ENCODE measurements around the gene PCDHGA11. TPM values are rescaled to one million over a fixed set of nuclear protein-coding genes. Genes with fewer than 3 reads are reported as not detected.

The PCDHGA11 gene
- total and polyA plus RNA-seq, 10 of the 15 experiments (the other 5 are each of a cell fraction or from before 2014, with no cell fraction given), result 0.21 to 3.4 (median 2.2) TPM

DNA sequence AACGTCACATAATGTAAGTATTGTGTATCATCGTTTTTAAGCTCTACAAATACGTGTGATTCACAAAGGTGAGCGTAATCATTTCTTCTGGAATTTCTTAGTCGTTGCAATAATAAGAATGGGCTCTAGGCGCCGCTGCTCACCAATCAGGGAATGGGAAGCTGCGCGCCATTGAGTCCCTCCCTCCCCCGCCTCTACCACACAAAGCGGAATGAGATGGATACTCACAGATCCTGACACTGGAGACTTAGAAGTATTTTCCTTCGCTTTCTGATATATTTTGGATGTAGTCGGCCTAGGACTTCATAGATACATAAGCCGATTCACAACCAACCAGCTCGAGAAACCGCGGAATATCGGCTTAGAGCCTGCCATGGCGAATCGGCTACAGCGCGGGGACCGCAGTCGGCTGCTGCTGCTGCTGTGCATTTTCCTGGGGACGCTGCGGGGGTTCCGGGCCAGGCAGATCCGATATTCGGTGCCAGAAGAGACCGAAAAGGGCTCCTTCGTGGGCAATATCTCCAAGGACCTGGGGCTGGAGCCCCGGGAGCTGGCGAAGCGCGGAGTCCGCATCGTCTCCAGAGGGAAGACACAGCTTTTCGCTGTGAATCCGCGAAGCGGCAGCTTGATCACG is at the start of gene PCDHGA11 (continued):
- TF ChIP-seq BACH1 (IDR thresholded peaks at IDR 0.05; ENCODE audit: borderline replicate concordance), result no peak
- TF ChIP-seq YY1 (IDR thresholded peaks at IDR 0.05; ENCODE audit: low read depth, low read length), result peak; percentile 91
- TF ChIP-seq CHD4 (IDR thresholded peaks at IDR 0.05), result no peak
- TF ChIP-seq TAF1 (IDR thresholded peaks at IDR 0.05; ENCODE audit: borderline replicate concordance, low read depth, low read length), result no peak
- TF ChIP-seq RUNX3 (IDR thresholded peaks at IDR 0.05; ENCODE audit: low read length), result peak; percentile 76
- no peak for TF ChIP-seq YBX1 (IDR thresholded peaks at IDR 0.05)
- TF ChIP-seq, protein P1, sequence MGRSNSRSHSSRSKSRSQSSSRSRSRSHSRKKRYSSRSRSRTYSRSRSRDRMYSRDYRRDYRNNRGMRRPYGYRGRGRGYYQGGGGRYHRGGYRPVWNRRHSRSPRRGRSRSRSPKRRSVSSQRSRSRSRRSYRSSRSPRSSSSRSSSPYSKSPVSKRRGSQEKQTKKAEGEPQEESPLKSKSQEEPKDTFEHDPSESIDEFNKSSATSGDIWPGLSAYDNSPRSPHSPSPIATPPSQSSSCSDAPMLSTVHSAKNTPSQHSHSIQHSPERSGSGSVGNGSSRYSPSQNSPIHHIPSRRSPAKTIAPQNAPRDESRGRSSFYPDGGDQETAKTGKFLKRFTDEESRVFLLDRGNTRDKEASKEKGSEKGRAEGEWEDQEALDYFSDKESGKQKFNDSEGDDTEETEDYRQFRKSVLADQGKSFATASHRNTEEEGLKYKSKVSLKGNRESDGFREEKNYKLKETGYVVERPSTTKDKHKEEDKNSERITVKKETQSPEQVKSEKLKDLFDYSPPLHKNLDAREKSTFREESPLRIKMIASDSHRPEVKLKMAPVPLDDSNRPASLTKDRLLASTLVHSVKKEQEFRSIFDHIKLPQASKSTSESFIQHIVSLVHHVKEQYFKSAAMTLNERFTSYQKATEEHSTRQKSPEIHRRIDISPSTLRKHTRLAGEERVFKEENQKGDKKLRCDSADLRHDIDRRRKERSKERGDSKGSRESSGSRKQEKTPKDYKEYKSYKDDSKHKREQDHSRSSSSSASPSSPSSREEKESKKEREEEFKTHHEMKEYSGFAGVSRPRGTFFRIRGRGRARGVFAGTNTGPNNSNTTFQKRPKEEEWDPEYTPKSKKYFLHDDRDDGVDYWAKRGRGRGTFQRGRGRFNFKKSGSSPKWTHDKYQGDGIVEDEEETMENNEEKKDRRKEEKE (IDR thresholded peaks at IDR 0.05), result no peak
- 0 out of 3 replicates have a peak, but pooled peaks have one; percentile 22 for TF ChIP-seq POU2F2 (IDR thresholded peaks at IDR 0.05; ENCODE audit: borderline replicate concordance, low read depth, low read length)
- TF ChIP-seq CHD2 (IDR thresholded peaks at IDR 0.05; ENCODE audit: borderline replicate concordance, low read depth, low read length), result no peak
- TF ChIP-seq LARP7 (IDR thresholded peaks at IDR 0.05), result no peak
- no peak for TF ChIP-seq WRNIP1 (IDR thresholded peaks at IDR 0.05; ENCODE audit: borderline replicate concordance, low read depth, low read length)
- no peak for TF ChIP-seq SREBF2 (IDR thresholded peaks at IDR 0.05; ENCODE audit: low read length)
- TF ChIP-seq, protein P2, sequence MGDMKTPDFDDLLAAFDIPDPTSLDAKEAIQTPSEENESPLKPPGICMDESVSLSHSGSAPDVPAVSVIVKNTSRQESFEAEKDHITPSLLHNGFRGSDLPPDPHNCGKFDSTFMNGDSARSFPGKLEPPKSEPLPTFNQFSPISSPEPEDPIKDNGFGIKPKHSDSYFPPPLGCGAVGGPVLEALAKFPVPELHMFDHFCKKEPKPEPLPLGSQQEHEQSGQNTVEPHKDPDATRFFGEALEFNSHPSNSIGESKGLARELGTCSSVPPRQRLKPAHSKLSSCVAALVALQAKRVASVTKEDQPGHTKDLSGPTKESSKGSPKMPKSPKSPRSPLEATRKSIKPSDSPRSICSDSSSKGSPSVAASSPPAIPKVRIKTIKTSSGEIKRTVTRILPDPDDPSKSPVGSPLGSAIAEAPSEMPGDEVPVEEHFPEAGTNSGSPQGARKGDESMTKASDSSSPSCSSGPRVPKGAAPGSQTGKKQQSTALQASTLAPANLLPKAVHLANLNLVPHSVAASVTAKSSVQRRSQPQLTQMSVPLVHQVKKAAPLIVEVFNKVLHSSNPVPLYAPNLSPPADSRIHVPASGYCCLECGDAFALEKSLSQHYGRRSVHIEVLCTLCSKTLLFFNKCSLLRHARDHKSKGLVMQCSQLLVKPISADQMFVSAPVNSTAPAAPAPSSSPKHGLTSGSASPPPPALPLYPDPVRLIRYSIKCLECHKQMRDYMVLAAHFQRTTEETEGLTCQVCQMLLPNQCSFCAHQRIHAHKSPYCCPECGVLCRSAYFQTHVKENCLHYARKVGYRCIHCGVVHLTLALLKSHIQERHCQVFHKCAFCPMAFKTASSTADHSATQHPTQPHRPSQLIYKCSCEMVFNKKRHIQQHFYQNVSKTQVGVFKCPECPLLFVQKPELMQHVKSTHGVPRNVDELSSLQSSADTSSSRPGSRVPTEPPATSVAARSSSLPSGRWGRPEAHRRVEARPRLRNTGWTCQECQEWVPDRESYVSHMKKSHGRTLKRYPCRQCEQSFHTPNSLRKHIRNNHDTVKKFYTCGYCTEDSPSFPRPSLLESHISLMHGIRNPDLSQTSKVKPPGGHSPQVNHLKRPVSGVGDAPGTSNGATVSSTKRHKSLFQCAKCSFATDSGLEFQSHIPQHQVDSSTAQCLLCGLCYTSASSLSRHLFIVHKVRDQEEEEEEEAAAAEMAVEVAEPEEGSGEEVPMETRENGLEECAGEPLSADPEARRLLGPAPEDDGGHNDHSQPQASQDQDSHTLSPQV (IDR thresholded peaks at IDR 0.05), result no peak
- TF ChIP-seq GATAD2B (conservative IDR thresholded peaks at IDR 0.05; ENCODE audit: low read depth), result no peak
- TF ChIP-seq, protein P3, sequence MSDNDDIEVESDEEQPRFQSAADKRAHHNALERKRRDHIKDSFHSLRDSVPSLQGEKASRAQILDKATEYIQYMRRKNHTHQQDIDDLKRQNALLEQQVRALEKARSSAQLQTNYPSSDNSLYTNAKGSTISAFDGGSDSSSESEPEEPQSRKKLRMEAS (IDR thresholded peaks at IDR 0.05; ENCODE audit: low read depth, low read length), result no peak
- TF ChIP-seq, protein P4, sequence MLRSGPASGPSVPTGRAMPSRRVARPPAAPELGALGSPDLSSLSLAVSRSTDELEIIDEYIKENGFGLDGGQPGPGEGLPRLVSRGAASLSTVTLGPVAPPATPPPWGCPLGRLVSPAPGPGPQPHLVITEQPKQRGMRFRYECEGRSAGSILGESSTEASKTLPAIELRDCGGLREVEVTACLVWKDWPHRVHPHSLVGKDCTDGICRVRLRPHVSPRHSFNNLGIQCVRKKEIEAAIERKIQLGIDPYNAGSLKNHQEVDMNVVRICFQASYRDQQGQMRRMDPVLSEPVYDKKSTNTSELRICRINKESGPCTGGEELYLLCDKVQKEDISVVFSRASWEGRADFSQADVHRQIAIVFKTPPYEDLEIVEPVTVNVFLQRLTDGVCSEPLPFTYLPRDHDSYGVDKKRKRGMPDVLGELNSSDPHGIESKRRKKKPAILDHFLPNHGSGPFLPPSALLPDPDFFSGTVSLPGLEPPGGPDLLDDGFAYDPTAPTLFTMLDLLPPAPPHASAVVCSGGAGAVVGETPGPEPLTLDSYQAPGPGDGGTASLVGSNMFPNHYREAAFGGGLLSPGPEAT (IDR thresholded peaks at IDR 0.05; ENCODE audit: low read depth), result peak; percentile 49; the same call in 1 of the 2 replicates
- TF ChIP-seq BMI1 (IDR thresholded peaks at IDR 0.05; ENCODE audit: borderline replicate concordance), result no peak
- no peak for TF ChIP-seq RELA (IDR thresholded peaks at IDR 0.05; ENCODE audit: borderline replicate concordance, partially characterized antibody)
- no peak for TF ChIP-seq IRF4 (IDR thresholded peaks at IDR 0.05; ENCODE audit: low read depth, low read length)
- TF ChIP-seq ZNF274 (IDR thresholded peaks at IDR 0.05; ENCODE audit: insufficient read depth, insufficient read length), result no peak
- TF ChIP-seq, protein P5, sequence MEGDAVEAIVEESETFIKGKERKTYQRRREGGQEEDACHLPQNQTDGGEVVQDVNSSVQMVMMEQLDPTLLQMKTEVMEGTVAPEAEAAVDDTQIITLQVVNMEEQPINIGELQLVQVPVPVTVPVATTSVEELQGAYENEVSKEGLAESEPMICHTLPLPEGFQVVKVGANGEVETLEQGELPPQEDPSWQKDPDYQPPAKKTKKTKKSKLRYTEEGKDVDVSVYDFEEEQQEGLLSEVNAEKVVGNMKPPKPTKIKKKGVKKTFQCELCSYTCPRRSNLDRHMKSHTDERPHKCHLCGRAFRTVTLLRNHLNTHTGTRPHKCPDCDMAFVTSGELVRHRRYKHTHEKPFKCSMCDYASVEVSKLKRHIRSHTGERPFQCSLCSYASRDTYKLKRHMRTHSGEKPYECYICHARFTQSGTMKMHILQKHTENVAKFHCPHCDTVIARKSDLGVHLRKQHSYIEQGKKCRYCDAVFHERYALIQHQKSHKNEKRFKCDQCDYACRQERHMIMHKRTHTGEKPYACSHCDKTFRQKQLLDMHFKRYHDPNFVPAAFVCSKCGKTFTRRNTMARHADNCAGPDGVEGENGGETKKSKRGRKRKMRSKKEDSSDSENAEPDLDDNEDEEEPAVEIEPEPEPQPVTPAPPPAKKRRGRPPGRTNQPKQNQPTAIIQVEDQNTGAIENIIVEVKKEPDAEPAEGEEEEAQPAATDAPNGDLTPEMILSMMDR (IDR thresholded peaks at IDR 0.05 in 2 of 3, conservative IDR thresholded peaks at IDR 0.05 in 1 of 3; ENCODE audit: control insufficient read depth in 2 of 3, extremely low read depth in 1 of 3, insufficient read depth in 1 of 3, low read depth in 3 of 3, low read length in 3 of 3), result peak; percentile 83 to 89 (median 89)
